Heart left ventricle (tissue), 16 donors: ENCODE data around the gene TARDBP. TPM values are rescaled to one million over a fixed set of nuclear protein-coding genes. Genes with fewer than 3 reads are reported as not detected.
A peak's percentile ranks its signal among the peaks of the same experiment; 100 is the strongest.

Experiments used
- ATAC-seq, 4 donors: fragments of 200-7000 bp; cut with Tn5 transposase; one replicate each; pipeline ENCODE4 v1.9.1; 2020 to 2022; ENCODE audit warnings: moderate library complexity in 4 of 4, mild to moderate bottlenecking in 3 of 4, moderate number of reproducible peaks in 1 of 4
- DNase-seq, 5 donors: peaks; one replicate each; pipeline ENCODE4 v3.0.0-alpha.2; 2020
- H3K27ac ChIP-seq, 12 donors: fragments of 200-600 bp; sonication (generic) in 4 of 12; one replicate each; pipeline versions ENCODE4 v1.5.0 to v1.8.0; 2016 to 2022; ENCODE audit warnings: mild to moderate bottlenecking in 2 of 12
- H3K27me3 ChIP-seq, 9 donors: fragments of 200-600 bp; sonication (generic) in 2 of 9; one replicate each; pipeline versions ENCODE4 v1.5.1 to v1.8.0; 2016 to 2022; ENCODE audit warnings: mild to moderate bottlenecking in 3 of 9
- H3K36me3 ChIP-seq, 9 donors: fragments of 200-600 bp; sonication (generic) in 2 of 9; one replicate each; pipeline versions ENCODE4 v1.5.0 to v1.8.0; 2018 to 2022; ENCODE audit warnings: mild to moderate bottlenecking in 2 of 9
- H3K4me1 ChIP-seq, 12 donors: fragments of 200-600 bp; sonication (generic) in 4 of 12; one replicate each; pipeline versions ENCODE4 v1.5.0 to v1.8.0; 2016 to 2022; ENCODE audit warnings: mild to moderate bottlenecking in 3 of 12
- H3K4me3 ChIP-seq, 12 donors: fragments of 200-600 bp; sonication (generic) in 4 of 12; one replicate each; pipeline versions ENCODE4 v1.5.0 to v1.8.0; 2017 to 2022; ENCODE audit warnings: mild to moderate bottlenecking in 9 of 12, moderate library complexity in 4 of 12
- H3K9me3 ChIP-seq, 12 donors: fragments of 200-600 bp; sonication (generic) in 4 of 12; one replicate each; pipeline versions ENCODE4 v1.5.0 to v1.8.0; 2016 to 2022; ENCODE audit warnings: mild to moderate bottlenecking in 1 of 12
- POLR2A ChIP-seq, 2 donors: fragments of 450-650 bp; IDR thresholded peaks; one replicate each; pipeline ENCODE4 v1.6.1; 2017; ENCODE audit warnings: antibody characterized with exemption in 2 of 2, mild to moderate bottlenecking in 2 of 2, moderate library complexity in 2 of 2
- WGBS, 4 donors: extraction: QIAGEN DNeasy Blood & Tissue Kit in 2 of 4; methylation state at CpG; one replicate each; pipeline versions ENCODE4 v1.1.5 to v1.1.7; 2013 to 2018; 5-methylcytosine and 5-hydroxymethylcytosine counted together
- intact Hi-C, 10 donors: fragments of 100-400 bp; cut with DNase I; formaldehyde crosslinking; loops; one replicate each; pipeline versions ENCODE4 v1.11.1 to v1.14.2; 2022
- polyA plus RNA-seq, 2 donors: library from polyadenylated mRNA; stranded (reverse); fragments of 200-250 nt; gene quantifications; one replicate each; pipeline ENCODE4 v1.2.3, GENCODE V29; 2013
- total RNA-seq, 9 donors: library from RNA; depleted of rRNA in 2 of 9; stranded (reverse); fragments of >200 nt in 2 of 9; fragmentation: NEBNext Ultra II Directional in 3 of 9; extraction: Animal tissue kit (Norgen Biotek cat#: 25700) in 3 of 9; gene quantifications; one replicate each; pipeline versions ENCODE4 v1.1.0 to v1.2.4, GENCODE V29; 2016 to 2023
- TF ChIP-seq, protein P1 (sequence below), 12 donors: fragments of 200-600 bp; sonication (generic) in 4 of 12; IDR thresholded peaks; one replicate each; pipeline versions ENCODE4 v1.5.0 to v1.8.0; 2018 to 2022; ENCODE audit warnings: antibody characterized with exemption in 12 of 12, mild to moderate bottlenecking in 5 of 12
- donor health status: ischemic (EF 13 %, LVEDD 7.1; RV severe dilation, severe dysfunction).
- donor health status: healthy with polysubstance abuse.
- donor health status: DM: no; HTN: yes; CAD: no.
- donor health status: DM: no; HTN: no; CAD: no.
- donor health status: ischemic (EF 25% LVEDD 6.9; RV normal size, moderate dysfunction).
- donor health status: ischemic (EF 25% LVEDD 5.7; RV mildly dilated, moderate dysfunction).
- donor health status: healthy.
- donor health status: DM: yes; HTN: yes; CAD: no.
- donor health status: ischemic (EF 35%, LVEDD 5.7; RV mildly dilated, moderate dysfunction).
- donor health status: nonischemic (EF 11% LVEDD 7.7; RV severe dilation, severe dysfunction).
- donor health status: DM: yes; HTN: yes; CAD: no.
- donor health status: PGD.
- donor health status: ischemic (EF 29% LVEDD 5.4; RV normal size, mild dysfunction).
- donor health status: nonischemic (EF 23%, LVEDD 6.1; RV moderate dilation, normal function).

The TARDBP gene
- total and polyA plus RNA-seq, 11 donors: 66.3 to 138 (median 103) TPM

DNA sequence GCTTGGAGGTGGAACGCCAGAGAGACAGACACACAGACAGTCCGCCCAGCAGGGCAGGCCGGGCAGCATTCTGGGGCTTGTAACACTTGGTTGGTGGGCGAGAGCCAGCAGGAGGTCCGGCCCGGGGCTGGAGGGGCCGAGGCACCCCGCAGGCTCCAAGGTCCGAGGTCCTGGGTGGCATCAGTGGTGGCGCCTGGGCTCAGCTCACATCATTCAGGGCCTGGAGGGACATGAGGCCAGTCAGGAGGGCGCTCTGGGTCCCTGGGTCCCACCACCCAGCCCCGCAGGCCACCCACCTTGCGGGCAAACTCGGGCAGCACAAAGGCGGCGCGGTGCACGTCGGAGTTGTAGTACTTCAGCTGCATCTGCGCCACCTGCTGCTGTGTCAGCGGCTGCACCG is 42.2 kb downstream of the TARDBP start:
- Histone ChIP-seq H3K4me3 (no peak overlapping the region), H3K27ac (no peak overlapping the region), H3K36me3 (peaks cover 0 to 39% (median 26%) of the 10 kb centered on the region in 9 donors), H3K4me1 (peaks cover 0 to 20% (median 6%) of the 10 kb centered on the region in 12 donors), H3K9me3 (no peaks in the 10 kb centered on the region), H3K27me3 (peaks cover 0 to 5% (median 0%) of the 10 kb centered on the region in 9 donors)
- DNase-seq (no peak), ATAC-seq (peak in 1 of 4 donors; percentile 4)
- TF ChIP-seq POLR2A (IDR thresholded peaks at IDR 0.05): no peak
- TF ChIP-seq, protein P1, sequence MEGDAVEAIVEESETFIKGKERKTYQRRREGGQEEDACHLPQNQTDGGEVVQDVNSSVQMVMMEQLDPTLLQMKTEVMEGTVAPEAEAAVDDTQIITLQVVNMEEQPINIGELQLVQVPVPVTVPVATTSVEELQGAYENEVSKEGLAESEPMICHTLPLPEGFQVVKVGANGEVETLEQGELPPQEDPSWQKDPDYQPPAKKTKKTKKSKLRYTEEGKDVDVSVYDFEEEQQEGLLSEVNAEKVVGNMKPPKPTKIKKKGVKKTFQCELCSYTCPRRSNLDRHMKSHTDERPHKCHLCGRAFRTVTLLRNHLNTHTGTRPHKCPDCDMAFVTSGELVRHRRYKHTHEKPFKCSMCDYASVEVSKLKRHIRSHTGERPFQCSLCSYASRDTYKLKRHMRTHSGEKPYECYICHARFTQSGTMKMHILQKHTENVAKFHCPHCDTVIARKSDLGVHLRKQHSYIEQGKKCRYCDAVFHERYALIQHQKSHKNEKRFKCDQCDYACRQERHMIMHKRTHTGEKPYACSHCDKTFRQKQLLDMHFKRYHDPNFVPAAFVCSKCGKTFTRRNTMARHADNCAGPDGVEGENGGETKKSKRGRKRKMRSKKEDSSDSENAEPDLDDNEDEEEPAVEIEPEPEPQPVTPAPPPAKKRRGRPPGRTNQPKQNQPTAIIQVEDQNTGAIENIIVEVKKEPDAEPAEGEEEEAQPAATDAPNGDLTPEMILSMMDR (IDR thresholded peaks at IDR 0.05): no peak
- intact Hi-C loops: no loop called here
- 91 to 93% (median 93%) methylated on average over 14 to 22 of the region's 22 CpGs for WGBS, 4 donors

DNA sequence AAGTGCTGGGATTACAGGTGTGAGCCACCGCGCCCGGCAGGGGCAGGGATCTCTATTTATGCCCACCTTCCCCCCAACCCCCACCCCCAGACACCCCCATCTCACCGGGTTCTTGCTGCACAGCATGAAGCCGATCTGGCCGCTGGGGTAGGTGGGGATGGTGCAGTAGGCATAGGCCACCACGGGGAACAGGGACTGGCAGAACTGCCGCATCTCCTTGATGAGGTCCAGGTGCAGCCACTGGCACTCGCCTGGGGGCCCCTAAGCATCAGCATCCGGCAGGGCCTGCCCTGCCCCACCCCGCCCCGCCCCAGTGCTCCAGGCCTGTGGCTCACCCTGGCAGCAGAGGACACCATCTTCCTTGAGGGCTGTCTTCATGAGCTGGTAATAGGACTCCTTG is 43.2 kb downstream of the TARDBP start:
- Histone ChIP-seq H3K27me3 (peaks cover 0 to 5% (median 0%) of the 10 kb centered on the region in 9 donors), H3K4me1 (peaks cover 0 to 23% (median 8%) of the 10 kb centered on the region in 12 donors), H3K36me3 (peaks cover 0 to 39% (median 26%) of the 10 kb centered on the region in 9 donors), H3K27ac (no peak overlapping the region), H3K9me3 (no peaks in the 10 kb centered on the region), H3K4me3 (no peak overlapping the region)
- 92 to 95% (median 93%) methylated on average over 8 to 12 of the region's 12 CpGs for WGBS, 4 donors
- ATAC-seq (no peak), DNase-seq (no peak)
- intact Hi-C loops: no loop called here
- TF ChIP-seq POLR2A (IDR thresholded peaks at IDR 0.05): no peak
- TF ChIP-seq, protein P1 (IDR thresholded peaks at IDR 0.05): no peak

DNA sequence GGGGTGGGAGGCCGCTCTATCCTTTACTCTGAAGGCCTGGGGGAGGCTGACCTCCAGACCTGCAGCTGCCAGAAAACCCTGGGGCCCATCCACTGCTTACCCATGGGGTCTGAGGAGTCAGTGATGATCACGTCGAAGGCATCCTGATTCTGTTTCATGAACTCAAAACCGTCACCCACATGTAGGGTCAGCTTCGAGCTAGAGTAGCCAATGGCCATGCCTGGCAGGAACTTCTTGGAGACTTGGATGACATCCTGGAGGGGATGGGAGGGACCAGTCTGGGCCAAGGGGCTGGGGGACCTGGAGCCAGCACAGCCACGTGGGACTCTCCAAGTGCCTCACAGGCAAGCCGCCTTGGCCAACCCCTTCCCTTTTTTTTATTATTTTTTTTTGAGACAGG is 44.0 kb downstream of the TARDBP start:
- DNase-seq: no peak

DNA sequence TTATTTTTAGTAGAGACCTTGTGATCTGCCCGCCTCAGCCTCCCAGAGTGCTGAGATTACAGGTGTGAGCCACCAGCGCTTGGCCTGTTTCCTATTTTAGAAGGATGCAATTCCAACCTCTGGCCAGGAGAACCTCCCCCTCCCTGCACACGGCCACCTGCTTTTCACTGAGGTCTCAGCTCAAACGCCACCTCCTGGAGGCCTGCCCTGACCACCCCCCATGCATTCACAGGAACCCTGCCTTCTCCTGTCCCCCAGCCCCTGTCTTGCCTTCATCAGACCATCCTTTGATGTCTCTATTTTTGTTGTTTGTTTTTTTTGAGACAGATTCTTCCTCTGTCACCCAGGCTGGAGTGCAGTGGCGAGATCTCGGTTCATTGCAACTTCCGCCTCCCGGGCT is 45.0 kb downstream of the TARDBP start:
- no peak for ATAC-seq
- Histone ChIP-seq H3K9me3 (no peaks in the 10 kb centered on the region), H3K4me3 (no peak overlapping the region), H3K27ac (no peak overlapping the region), H3K4me1 (peaks cover 0 to 29% (median 16%) of the 10 kb centered on the region in 12 donors), H3K27me3 (peaks cover 0 to 4% (median 0%) of the 10 kb centered on the region in 9 donors), H3K36me3 (peaks cover 0 to 39% (median 26%) of the 10 kb centered on the region in 9 donors)
- WGBS, 4 donors: 90 to 96% (median 95%) methylated on average over 8 of the region's 8 CpGs
- no peak for TF ChIP-seq POLR2A (IDR thresholded peaks at IDR 0.05)
- TF ChIP-seq, protein P1 (IDR thresholded peaks at IDR 0.05): no peak
- intact Hi-C loops: no loop called here
- DNase-seq: no peak

More for the DNA sequence above, 44.0 kb downstream of the TARDBP start:
- peaks cover 0 to 39% (median 26%) of the 10 kb centered on the region in 9 donors for H3K36me3 ChIP-seq
- no peak for ATAC-seq
- H3K27ac ChIP-seq: no peak overlapping the region
- H3K9me3 ChIP-seq: no peaks in the 10 kb centered on the region
- H3K4me3 ChIP-seq: no peak overlapping the region
- H3K4me1 ChIP-seq: peaks cover 0 to 31% (median 14%) of the 10 kb centered on the region in 12 donors
- H3K27me3 ChIP-seq: peaks cover 0 to 5% (median 0%) of the 10 kb centered on the region in 9 donors
- intact Hi-C loops: no loop called here
- 83 to 93% (median 87%) methylated on average over 5 to 7 of the region's 7 CpGs for WGBS, 4 donors
- no peak for TF ChIP-seq POLR2A (IDR thresholded peaks at IDR 0.05)
- TF ChIP-seq, protein P1 (IDR thresholded peaks at IDR 0.05): no peak
